GM10847 (cell line): ENCODE results near the gene NGFR.

Experiments
- POLR2A ChIP-seq: IDR thresholded peaks from 2 replicates; pipeline ENCODE4 v1.6.1; 2011; ENCODE audit not compliant: insufficient read length; ENCODE audit errors: extremely low read depth

Gene NGFR

DNA sequence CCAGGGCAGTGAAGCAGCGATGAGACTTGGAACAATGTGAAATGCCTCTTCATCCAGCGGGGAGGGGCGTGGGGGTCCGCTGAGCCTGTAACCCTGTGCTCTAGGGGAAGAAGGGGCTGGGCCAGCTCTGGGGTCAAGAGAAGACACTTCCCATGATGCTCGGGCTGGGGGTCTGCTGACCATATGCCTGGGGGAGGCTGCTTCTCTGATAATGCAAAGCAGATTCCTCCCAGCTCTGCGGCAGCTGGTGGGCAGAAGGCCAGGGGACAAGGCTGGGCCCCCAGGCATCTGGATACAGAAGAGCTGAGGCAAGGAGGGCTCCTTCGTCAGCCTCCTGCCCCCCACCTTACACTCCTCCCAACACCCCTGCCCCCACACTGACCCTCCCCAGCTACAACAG is 24.7 kb downstream of the NGFR start:
- no peak for TF ChIP-seq POLR2A

DNA sequence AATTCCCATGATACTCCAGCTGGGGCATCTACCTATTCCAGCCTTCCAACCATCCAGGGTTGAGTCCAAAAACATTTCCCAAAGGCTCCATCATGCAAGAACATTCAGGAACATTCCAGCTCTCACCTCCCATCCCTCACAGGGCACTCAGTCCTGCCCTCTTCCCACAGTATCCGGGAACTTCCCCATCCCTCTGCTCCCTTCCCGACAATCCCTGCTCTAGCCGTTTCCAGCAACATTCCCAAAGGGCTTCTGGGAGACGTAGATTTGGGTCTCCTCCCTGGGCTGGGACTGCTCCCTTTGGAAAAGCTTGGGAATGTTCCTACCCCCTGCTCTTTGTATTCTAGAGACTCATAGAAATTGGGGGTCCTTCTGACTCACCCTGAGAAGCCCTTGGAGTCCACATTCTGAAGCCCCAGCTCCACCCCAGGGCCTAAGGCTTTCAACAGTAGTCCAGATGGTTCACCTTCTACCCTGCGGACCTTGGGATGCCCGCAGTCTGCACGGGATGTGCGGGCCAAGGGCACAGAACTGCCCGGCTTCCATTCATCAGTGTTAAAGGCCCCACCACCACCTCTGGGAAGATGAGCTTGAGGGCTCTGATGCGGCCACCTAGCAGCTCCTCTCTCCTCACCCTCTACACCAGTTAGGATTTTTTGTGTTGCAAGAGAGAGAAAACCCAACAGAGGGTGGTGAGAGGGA is 25.4 kb downstream of the NGFR start:
- TF ChIP-seq POLR2A, result no peak

DNA sequence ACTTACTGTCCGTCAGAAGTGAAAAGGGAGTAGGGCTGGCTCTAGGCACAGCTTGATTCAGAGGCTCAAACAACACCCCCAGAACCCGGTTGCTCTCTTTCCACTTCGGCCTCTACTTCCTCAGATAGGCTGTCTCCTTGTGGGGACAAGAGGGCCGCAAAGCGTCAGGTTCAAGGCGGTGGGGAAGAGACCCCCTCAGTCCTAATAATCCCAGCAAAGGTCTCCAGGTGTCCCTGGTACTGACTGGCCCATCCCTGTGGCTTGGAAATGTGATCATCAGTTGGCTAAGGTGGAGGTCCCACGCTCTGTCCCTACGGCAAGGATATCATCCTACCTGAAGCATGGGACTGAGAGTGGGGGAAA is 26.0 kb downstream of the NGFR start:
- TF ChIP-seq POLR2A, result no peak

DNA sequence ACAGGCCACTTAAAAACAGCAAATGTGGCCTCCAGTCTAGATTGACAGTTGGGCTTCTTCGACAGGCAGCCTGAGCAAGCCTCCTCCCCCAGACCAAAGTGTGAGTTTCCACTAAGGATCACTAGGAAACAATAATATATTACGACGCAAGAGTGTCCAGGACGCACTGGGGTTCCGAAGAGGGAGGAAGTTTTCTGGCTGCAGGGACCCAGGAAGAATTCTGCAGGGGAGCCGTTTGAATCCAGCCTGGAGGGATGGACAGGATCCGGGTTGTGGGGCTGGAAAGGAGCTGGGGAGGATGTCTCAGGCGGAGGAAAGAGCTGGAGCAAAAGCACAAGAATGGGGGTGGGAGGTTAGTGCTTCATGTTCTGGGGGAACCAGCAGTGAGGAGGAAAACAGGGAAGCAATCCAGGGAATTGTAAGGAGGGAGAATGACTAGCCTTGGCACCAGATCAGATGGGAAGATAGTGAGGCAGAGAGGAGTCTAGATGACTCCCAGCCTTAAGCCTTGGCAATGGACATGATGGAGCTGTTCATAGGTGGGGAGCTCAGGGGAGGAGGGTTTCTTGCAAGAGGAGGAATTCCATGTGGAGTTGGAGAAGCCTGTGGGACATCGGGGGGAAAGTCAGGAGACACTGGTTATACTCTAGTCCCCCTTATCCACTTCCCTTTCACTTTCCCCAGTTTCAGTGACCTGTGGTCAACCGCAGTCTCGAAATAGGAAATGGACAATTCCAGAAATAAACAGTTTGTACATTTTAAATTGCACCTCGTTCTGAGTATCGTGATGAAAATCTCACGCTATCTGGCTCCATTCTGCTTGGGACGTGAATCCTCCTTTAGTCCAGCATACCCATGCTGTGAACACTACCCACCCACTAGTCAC is 26.6 kb downstream of the NGFR start:
- no peak for TF ChIP-seq POLR2A

DNA sequence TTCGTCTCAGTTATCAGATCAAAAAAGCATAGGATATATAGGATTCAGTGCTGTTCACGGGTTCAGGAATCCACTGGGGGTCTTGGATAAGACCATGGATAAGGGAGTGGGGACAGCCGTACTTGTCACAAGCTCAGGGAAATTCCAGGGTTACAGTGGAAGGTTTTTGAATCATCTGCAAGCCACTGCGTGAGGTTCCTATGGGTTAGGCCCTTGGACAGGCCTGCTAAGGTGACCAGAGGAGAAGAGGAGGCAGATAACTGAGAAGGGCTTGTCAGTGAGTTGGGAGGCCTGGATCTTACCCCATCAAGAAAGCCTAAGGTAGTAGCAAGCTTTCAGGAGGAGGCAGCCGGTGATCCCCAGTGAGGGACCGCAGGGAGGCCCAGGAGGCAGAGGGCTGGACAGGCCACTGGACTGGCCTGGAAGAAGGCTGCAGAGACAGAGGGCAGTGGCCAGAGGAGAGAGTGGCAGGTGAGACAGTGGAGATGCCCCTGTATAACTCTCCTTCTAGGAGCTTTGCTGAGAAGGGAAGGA is 27.3 kb downstream of the NGFR start:
- no peak for TF ChIP-seq POLR2A

DNA sequence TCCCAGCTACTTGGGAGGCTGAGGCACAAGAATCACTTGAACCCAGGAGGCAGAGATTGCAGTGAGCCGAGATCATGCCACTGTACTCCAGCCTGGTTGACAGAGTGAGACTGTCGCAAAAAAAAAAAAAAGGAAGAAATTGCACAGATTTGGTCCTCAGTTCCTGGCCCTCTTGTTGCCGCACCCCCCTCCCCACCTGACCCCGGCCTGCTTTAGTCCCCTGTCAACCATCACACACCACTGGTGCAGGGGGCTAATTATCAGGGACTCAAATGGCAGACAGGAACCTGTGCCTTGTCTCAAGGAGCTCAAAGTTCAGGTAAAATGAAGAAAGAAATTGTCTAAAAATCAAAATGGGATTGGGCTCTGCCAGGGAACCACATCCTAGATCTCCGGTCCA is 28.1 kb downstream of the NGFR start:
- no peak for TF ChIP-seq POLR2A

DNA sequence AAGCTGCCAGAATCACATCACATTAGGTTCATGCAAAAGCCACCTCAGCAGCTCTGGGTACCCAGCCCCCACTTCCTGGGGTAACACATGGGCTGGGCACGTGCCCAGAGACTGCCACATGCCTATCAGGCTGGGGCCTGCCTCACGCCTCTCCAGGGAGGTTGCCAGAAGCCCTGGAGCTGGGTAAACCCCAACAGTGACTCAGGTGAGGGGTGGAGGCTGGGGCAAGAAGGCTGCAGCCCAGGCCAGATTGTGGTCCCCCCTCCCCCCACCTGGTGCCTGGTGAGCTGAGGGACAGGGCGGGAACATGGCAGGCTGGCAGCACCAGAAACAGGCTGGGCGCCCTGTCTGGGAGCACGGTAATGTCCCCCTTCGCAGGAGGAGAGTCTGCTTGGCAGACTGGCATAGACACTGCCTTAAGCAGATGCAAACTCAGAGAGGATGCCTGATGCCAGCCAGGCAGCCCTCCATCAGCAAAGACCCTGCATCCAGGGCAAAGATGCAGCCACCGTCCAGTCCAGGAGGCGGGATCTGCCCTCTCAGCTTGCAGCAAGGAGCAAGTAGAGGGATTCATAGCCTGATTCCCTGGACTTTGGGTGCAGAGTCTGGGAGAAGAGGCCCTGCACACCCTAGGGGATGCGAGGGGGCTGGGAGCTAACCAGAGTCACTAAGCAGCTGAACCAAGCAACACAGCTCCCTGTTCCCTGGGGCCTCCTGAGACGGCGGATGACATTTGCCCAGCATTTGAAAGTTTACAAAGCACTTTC is 28.8 kb downstream of the NGFR start:
- TF ChIP-seq POLR2A, result no peak

DNA sequence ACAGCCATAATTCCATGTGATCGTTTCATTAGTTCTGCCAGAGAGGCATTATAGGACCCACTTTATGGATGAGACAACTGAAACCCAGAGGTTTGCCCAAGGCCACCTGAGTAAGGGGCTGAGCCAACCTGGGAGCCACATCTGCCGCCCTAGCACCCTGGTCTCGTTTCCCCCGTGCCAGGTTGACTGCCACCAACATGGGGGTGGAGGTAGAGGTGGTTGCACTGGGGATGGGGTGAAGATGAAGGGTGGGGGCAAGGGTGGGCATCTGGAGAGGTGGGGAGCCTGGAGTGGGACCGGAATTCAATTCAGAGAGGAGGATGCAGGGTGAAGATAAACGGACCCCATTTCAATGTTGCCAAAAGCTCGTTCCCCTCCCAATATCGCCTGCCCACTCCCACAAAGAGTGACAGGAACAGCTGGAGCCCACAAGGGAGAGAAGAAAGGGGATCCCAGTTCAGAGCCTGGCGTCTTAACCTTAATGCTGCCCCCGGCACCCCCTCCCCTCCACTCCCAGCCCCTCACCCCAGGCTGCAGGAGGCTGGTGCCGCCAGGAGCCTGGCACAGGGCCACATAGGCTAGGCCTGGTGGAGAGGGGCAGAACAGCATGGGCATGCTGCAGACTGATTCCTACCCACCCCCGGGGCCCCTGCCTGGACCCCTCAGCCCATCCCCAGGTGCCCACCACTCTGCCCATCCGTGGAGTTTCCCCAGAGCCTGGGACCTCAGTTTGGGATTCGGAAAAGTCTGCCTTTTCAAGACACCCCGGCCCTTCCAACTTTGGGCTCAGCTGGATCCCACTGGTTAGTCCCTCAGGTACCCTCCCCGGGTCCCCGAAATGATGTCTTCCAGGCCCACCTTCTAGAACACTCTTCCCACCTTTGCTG is 29.6 kb downstream of the NGFR start:
- TF ChIP-seq POLR2A, result no peak

DNA sequence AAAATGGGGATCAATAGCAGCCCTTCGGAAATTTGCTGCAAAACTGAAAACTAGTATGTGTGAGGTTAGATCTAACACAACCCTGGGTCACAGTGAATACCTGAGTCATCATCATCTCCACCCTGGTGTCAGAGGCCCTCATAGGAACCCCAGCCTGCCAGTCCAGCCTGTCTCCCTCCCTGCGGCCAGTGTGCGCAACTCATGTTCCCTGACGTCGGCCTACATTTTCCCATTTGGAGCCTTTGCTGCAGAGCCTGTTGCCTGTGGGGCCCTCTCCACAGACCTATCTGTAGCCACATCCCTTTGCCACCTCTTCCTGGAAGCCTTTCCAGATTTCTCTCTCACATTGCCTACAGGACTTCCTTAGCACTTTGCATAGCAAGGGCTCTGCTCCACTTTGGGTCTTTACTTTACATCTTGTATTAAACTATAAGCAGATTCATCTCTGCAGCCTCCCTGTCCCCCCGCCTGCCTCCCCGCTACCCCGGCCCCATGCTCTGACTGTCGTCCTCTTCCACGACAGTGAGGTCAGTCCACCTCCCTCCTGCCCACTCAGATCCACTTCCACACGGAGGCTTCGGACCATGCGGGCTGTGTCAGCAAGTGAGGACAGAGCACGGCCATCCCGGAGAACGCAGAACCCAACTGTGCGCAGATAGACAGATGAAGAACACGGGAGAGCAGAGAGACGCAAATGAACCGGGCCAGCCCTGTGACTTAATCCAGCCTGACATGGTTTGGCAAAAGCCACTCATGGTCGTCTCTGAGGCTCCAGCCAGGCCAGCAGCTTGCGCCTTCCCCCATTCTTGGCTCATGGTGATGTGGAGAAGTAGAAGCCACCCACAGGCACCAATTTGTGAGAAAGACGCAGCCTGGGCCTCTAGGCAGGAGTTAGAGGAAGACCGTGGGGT is 31.0 kb downstream of the NGFR start:
- no peak for TF ChIP-seq POLR2A

DNA sequence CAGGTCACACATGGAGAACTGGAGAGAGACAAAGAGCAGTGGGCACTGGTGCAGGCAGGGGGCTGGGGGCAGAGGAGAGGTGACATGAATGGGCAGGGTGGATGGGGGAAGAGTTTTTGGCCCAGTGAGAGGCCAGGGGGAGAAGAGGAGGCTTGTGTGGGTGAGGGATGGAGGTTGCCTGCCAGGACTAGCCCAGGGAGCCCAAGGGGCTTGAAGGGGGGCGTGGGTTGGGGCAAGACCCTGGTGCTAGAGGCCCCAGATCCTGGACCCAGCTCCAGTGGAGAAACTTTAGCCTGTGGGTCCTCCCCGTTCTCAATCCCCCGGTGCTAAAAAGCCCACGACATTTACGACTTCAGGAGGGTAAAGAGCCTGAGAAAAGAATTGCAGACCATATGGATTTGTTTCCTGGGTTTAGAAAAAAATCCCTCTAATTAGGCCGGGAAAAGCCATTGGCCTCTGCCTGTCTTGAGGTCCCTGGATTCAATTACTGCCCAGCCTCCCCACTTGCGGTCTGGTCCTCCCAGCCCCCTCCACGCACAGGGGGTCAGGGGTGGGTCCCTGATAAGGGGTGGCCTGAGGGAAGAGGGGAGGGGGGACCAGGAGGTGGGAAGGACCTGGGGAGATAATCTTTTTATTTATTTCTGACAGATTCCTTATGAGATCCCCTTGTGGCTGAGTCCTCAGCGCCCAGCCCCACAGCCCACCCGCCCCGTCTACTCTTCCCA is 33.0 kb downstream of the NGFR start:
- no peak for TF ChIP-seq POLR2A

DNA sequence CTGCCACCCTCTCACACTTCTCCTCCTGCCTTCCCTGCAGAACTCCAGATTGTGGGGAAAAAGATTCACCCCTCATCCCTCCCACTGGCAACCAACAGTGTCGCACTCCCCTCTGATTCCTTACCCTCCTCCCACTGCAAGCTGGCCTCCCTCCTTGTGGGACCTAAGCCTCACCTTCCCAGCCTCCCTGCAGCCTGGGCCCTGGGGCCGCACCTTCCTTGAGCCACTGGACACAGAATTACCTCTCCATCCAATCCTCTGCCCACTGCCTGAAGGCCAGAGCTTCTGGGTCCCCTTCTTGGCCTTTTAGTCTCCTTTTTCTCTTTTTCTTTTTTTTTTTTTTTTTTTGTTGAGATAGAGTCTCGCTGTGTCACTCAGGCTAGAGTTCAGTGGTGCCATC is 33.9 kb downstream of the NGFR start:
- TF ChIP-seq POLR2A, result no peak

DNA sequence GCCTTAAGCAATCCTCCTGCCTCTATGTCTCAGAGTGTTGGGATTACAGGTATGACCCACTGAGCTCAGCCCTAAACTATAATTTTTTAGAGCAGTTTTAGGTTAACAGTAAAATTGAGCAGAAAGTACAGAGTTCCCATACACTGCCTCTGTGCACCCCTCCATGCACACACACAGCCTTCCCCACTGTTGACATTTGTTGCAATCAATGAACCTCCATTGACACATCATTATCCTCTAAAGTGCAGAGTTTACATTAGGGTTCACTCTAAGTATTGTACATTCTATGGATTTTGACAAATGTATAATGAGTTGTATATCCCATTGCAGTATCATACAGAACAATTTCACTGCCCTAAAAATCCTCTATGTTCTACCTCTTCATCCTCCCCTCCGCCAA is 35.0 kb downstream of the NGFR start:
- TF ChIP-seq POLR2A, result no peak

DNA sequence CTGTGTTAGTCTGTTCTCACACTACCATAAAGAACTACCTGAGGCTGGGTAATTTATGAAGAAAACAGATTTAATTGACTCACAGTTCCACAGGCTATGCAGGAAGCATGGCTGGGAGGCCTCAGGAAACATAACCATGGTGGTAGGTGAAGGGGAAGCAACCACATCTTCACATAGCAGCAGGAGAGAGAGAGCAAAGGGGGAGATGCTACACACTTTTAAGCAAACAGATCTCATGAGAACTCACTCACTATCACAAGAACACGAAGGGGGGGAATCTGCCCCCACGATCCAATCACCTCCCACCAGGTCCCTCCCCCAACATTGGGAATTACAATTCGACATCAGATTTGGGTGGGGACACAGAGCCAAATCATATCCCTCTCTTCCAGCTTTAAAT is 48.8 kb downstream of the NGFR start:
- no peak for TF ChIP-seq POLR2A
